DOHH2 (cell line): Measurements from ENCODE around the gene C2orf76.

Experiments used
- EZH2phosphoT487 ChIP-seq: fragments of 200-600 bp; sonication (generic); IDR thresholded peaks from 2 replicates; pipeline ENCODE4 v1.6.1; 2017; ENCODE audit warnings: borderline replicate concordance, mild to moderate bottlenecking, antibody characterized with exemption, low read length, moderate library complexity, mixed read lengths
- TF ChIP-seq, protein P1 (sequence below): fragments of 200-600 bp; sonication (generic); IDR thresholded peaks from one replicate; pipeline ENCODE4 v1.5.1; 2014; ENCODE audit warnings: antibody characterized with exemption, mild to moderate bottlenecking, low read depth, low read length; ENCODE audit not compliant: poor library complexity, severe bottlenecking

DNA sequence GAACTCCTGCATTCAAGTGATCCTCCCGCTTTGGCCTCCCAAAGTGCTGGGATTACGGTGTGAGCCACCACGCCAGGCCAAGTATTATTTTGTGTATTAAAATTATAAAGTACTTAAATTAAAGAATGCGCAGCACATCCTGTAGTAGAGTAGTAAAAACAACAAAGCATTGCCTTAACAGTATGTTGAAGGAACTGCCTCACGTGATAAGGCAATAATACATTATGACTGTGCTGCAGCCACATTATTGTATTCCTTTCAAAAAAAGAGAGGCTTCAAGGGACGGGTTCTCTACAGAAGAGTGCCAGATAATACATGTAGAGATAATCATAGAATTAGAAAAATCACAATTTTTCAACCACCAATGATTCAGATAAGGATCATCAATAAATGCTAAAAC is 33.7 kb downstream of the C2orf76 start:
- TF ChIP-seq, protein P1, sequence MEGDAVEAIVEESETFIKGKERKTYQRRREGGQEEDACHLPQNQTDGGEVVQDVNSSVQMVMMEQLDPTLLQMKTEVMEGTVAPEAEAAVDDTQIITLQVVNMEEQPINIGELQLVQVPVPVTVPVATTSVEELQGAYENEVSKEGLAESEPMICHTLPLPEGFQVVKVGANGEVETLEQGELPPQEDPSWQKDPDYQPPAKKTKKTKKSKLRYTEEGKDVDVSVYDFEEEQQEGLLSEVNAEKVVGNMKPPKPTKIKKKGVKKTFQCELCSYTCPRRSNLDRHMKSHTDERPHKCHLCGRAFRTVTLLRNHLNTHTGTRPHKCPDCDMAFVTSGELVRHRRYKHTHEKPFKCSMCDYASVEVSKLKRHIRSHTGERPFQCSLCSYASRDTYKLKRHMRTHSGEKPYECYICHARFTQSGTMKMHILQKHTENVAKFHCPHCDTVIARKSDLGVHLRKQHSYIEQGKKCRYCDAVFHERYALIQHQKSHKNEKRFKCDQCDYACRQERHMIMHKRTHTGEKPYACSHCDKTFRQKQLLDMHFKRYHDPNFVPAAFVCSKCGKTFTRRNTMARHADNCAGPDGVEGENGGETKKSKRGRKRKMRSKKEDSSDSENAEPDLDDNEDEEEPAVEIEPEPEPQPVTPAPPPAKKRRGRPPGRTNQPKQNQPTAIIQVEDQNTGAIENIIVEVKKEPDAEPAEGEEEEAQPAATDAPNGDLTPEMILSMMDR, result no peak
- TF ChIP-seq EZH2phosphoT487, result no peak
